HG03558 (cell line): Measurements from ENCODE around the gene KIF21A.

Experiments
- ATAC-seq: cut with Tn5 transposase; IDR thresholded peaks from one replicate; pipeline ENCODE4 v1.9.1; 2021; ENCODE audit warnings: moderate number of reproducible peaks; ENCODE audit not compliant: unreplicated experiment; ENCODE audit errors: extremely low read depth

KIF21A gene

DNA sequence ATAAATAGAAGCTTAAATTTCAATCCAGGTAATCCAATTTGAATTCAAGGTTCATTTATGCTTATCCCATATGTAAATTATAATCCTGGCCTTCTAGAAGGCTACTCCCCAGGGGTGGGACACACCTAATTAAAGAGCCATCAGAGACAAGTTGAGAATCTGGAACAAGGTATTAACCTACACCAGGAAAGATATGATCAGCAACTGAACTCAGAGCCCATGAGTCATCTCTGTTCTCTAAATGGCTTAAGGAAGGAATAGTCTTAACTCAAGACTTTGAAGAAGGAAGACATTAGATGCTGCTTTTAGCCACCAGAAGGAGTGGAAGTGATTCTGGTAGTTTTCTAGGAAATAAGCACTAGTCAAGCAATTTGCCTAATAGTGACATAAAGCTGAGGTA, 88.0 kb downstream of the KIF21A start:
- no peak for ATAC-seq

DNA sequence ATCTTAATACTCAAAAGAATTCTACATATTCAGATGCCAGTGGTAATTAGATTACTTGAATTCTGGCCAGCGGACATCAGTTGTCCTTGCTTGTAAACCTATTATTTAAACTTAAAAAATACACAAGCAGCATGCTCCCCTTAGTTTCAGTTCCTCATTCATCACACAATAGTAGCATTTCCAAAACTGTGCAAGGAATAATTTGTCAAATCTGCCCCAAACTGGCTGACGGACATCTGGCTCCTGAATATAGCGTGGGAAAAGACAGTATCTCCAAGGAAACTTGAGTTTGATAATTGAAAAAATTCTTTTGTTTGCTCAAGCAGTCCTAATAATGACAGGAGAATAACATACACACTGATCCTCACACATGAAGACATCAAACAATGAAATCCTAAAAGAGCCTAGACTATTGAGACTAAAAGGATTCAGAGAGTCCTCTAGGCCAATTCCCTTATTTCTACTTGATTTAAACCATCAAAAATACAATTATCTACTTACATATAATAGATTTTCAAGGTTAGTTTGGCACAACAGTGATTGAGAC, 90.4 kb downstream of the KIF21A start:
- ATAC-seq = no peak

DNA sequence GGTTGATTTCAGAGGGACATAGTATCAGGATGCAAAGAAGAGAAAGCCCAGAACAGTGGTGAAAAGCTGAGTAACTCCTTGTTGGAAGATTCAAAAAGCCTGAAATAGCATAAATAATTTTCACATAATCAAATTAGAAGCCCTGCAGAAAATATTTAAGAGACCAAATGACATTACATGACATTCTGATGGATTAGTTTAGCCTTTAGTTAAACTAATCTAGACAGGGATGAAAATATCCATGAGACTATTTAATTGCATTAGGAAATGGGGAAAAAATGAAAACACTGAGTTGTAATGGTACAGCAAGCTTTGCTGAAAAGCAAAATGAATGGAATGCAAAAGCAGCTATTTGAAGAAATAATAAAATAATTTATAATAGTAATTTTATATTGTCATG, 91.8 kb downstream of the KIF21A start:
- ATAC-seq = no peak

DNA sequence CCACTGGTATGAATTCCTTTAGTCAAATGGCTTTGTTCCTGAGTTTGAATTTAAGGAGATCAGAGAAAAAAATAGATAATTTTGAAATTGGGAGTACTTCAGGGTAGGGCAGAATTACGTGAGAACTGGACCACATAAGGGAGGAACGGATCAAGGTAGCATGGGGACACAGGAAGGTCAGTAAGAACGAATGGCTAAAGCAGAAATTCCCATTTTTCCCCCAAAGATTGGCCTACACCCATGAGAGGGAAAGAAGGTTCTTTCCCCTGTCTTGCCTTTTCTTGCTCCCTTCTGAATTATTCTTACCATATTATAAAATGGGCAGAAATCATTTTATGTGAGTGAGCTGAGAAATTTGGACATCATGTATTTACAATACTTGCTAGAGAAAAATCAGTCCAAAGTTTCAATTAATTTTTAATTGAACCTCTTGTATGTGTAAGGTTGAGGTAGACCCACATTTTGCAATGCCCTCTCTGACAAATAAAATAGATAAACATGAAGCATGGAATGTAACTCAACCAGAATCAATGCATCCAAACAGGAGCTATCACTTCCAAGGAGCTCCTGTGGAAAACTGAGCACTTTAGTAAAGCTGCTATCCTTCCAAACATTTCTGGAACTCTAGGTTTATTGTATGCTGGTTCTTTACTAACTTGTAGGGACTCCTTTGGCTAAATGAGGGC, 93.8 kb downstream of the KIF21A start:
- ATAC-seq = no peak

DNA sequence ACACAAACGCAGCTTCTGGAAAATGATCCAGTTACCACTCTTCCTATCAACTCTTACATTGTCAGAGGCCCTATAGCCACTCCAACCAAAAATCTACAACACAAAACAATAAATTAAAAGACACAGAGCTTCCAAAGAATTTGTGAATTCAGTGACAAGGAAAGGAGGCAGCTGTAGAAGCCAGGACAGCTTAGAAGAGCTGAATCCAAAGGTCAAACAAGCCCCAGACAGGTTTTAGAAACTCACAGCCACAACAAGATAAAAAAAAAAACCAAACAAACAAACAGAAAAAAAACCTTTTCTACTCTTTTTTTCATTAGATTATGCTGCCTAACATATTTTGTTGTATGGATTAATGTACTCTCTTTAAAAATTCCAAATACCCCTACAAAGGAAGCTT, 94.4 kb downstream of the KIF21A start:
- no peak for ATAC-seq

DNA sequence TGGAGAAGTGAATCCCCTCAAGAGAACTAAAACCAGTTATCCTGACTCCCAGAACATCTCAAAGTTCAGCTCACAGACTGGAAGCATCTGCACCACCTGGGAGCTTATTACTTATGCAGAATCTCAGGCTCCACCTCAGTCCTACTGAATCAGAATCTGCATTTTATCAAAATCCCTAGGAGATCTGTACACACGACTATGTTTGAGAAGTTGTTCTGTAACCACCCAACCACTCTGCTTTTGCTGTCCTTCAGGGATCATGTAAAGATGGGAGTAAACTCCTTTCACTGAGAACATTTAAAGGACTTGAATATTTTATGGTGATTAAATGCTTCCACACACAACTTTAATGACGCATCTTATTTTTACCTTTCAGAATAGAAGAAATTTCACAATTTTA, 98.0 kb downstream of the KIF21A start:
- no peak for ATAC-seq

DNA sequence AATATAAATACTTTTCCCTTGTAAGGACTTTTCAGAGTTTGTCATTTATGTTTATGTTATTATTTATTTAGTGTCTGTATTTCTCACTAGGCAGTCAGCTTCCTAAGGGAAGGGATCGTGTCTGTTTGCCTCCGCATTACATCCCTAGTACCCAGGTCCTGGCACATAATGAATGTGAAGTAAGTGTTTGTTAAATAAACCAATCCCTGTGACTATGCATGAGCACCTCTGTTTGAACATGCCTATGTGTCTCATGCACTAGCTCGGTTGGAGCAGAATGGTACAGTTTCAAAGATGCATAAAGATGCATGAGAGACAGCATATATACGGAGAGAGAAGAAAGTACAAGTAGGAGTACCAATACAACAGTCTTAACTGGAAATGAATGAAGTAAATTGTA, 99.3 kb downstream of the KIF21A start:
- ATAC-seq = no peak

DNA sequence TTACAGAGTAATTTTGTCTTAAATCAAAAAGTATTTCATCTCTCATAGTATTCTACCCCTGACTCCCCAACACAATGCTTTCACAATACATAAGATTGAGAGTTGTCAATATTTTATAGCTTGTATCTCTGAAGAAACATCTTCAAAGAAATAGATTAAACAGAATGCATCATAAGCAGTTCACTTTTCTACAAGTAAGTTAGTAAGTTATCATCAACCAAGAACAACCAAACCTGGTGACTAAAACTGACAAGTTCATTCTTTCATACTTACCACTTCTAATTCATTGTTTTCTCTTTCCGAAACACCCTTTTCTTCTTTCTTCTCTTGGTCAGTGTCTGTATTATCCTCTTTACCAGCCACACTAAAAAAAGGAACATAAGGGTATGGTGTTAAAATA, 101.2 kb downstream of the KIF21A start:
- no peak for ATAC-seq

DNA sequence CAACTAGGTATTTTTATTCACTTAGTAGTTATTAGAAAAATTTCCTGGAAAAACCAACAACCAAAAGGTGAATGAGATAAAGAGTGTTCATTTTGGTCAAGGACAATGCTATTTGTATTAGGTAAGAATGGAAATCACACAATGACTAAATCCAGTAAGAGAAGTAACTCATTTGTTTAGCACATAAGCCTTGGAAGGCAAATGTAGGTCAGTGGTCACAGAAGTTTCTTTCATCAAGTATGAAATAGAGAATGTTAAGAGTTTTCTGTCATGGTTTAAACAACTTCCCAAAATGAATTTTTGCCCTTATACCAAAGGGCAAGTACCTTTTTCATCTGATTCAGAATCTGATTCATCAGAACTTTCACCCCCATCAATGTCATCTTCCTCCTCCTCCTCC, 101.7 kb downstream of the KIF21A start:
- no peak for ATAC-seq

DNA sequence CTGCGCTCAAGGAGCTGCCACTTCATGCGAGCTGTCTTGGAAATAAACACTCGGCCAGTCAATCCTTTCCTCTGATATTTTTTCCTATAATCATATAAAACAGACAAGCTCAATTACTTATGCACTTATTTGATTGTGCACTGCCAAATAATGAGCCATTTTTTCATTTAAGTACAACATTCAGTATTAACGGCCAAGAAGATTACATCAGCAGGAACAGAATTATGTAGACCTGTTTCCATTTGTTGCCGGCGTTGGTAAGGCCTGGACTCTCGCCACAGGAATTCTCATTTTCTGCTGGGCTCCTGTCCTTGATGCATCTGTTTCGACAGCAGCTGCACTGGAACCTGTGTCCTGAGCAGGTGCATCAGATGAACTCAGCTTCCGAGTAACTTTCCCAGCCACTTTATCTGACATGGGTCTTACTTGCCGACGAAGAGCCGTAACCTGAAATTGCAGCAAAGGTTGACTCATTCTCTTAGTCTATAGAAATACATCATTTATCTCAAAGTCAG, 110.2 kb downstream of the KIF21A start:
- no peak for ATAC-seq

DNA sequence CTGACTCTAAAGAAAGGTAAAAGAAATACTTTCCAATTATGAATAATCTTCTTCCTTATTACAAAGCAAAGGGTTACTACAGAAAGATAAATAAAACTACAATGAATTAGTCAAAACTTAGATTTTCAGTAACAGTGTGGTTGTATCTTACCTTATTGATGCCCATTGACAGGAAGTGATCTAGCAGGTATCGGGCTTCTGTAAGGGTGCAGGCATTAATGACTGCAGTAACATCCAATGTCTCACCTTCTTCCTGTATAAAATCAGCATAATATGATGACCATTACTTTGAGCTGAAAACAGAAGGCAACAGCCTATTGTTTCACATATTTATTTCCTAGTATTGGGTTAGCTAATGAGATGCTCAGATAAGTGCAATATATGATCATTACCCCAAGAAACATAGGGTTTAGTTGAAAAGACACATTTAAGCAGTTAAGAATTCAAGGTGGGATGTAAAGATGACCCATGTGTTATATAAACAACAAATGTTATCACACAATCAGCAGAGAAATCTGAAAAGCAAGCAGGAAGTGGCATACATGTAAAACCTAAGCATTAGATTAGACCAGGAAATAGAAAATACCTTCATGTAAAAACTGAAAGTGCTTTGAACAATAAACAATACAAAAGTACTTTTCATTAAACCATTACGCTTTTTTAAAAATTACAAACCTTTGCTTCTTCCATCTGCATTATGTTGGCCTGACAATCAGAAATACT, 111.2 kb downstream of the KIF21A start:
- no peak for ATAC-seq

DNA sequence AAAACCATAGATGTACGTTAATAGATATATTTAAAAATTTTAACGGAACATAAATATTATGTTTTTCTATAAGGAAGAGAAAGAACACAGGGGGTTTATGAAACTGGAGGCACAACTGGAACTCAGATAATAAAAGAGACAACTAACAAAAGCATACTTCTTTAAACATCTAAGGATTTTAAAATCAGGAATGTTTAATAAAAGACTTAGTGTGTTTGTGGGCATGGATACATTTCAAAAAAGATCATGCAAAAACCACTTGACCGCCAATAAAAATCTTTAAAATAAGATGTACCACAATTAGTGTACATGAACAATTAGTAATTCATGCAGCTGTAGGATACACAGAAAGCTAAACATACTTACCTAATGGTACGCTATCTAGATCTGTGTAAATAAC, 113.0 kb downstream of the KIF21A start:
- ATAC-seq = no peak

DNA sequence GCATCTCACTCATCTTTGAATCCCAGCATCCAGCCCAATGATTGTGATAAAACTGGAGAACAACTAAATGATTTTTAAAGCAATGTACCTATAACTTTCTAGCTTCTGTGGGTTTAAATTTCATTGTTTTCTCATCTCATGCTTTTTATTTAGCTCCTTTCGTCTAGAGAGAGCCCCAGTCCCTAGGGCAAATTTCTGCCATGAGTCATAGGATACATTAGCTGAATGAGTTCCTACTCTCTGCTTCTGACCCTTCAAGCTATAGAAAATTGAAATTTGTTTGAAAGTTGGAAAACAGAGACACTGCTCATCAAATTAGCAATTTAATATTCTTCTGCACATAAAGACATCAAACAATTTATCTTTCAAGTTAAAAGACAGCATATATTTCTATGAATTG, 113.9 kb downstream of the KIF21A start:
- ATAC-seq = no peak

DNA sequence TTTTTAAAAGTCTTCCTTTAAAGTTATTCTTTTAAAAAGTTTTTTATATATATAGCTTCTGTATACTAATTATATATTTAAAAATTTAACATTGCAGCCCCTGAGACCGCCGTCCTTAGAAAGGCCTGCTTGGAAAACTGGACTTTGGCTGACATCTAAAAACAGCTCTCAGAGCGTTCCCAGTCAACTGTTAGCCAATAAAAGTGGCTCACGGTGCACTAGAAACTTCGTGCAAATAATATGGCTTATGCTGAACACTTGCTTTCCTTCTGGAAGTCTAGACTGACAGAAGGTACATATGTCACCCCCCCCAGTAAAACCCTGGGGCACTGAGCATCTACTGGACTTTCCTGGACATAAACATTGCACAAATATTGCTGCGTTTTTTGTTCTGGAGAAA, 115.0 kb downstream of the KIF21A start:
- no peak for ATAC-seq

DNA sequence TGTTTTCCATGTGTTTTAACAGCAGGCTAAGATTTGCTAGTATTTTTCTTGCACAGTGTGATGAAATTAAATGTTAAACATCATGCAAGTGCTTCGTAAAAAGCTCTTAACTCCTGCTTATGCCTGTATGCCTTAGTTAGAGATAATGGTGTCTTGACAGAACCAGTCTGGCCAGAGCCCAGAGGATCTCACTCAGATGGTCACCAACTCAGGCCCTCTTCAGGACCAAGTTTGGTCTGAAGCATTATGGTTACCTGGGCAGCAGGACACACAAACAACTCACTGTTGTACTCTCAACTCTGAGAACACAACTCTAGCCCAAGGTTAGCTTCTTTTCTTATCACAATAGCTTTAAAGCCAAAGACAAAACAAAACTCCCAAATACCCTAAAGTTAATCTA, 115.4 kb downstream of the KIF21A start:
- no peak for ATAC-seq

DNA sequence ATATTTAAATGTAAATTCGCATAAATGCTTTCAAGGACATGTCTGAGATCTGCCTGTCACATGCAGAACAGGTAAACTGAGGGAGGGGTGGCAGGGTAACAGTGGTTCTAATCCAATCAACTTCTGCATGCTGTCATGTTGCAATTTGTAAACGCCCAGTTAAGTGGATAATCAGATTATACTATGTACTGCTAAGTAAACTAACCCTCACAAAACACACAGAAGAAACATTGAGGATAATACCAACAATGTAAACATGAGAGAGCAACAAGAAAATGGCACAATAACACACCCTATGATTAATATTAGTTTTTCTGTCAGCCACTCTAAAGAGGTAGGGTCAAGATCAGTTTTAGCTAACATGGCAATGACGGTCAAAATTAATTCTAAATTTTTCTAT, 123.7 kb downstream of the KIF21A start:
- ATAC-seq = no peak

DNA sequence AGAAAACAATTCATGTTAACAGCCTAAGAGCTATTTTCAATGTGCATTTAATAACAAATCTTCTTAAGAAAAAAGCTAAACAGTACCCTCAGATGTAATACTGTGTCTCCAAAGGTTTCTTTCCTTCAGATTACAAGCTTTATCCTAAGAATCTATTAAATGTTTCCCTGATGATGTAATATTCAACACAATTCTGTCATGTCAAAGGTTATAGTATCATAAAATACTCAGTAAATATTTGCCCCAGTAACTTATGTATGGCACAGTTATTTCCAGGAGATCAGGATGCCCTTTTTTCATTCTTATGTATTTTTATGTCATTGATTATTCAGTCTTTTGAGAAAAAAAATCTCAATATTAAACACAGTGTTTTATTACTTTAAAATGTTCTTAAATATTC, 128.4 kb downstream of the KIF21A start:
- ATAC-seq = no peak

DNA sequence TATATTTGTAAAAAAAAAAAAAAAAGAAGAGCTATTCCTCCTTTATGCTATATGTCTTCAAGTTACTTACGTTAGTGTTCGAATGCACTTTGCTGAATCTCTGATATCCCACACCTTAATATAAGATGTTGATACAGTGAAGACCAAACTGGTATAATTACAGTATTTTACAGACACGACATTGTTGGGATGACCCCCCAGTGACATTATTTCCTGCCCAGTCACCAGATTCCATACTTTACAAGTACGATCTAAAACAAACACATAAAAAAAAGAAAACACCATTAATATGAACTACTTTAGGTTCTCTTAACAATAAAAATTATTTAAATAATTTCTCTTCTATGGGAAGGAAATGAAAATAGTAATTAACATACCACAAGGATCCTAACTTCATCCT, 133.4 kb downstream of the KIF21A start:
- ATAC-seq = no peak

DNA sequence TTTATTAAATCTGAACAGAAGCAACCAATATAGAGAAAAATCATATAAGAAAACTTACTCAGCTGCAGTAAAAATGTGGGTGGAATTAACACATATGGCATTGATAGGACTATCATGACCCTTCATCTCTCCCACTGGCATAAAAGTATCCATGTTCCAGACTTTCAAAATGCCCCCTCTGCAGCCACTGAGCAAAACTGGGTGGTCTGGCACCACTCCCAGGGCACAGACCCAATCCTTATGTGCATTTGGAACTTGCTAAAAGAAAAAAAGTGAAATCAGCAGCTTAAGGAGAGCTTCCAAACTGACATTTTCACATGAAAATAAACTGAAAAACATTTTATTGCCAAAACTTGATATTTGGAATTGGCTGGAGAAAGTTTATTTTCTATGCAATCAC, 141.5 kb downstream of the KIF21A start:
- no peak for ATAC-seq

DNA sequence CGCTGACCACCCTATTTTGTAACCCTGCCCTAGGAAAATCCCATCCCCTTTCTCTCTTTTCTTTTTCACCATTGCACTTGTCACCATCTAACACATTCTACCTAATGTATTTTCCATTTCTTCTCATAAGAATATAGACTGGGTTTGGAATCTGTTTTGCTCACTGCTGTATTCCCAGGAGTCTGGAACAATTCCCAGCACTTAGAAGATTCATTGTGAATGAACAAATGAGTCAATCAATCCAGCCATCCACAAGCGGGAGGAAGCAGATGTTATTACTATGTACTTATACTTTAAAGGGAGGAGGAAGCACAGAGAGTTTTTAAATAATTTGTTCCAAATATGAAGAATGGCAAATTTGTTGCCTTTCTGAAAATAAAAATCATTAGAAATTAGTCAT, 142.1 kb downstream of the KIF21A start:
- ATAC-seq = no peak

DNA sequence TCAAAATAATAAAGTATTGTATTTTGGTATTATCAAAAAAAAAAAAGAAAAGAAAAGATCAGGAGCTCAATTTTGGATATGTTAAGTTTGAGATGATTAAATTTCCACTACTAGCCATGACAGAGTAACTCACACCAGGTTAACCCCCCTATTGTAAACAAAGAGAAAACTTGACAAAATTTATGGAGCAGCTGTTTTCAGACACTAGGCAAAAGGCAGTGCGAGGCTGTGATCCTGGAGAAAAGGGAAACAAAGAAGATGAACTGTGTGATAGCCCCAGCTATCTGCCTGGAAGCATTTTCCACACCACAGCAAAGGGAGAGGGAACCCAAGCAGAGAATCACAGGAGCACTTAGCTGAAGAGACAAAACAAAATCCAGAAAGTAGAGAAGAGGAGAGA, 145.0 kb downstream of the KIF21A start:
- no peak for ATAC-seq

DNA sequence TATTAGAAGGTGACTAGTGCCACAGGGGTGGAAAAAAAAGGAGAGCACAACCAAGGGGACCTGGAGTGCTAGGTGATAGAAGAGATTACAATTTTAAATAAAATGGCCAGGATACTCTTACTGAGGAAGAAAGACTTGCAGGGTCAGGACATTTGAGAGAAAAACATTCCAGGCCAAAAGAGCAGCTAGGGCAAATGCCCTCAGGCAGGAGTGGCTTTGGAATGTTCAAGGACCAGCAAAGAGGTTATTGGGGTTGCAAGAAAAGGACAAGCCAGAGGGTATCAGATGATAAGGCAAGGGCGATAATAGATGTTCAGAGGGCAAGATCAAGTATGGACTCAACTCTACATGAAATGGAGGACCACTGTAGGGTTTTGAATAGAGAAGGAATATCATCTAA, 146.4 kb downstream of the KIF21A start:
- ATAC-seq = no peak
